KG1 (cell line): Measurements from ENCODE around the gene MACROD1.
"Not testable (repeated sequence)": the region's sequence is repeated elsewhere in the genome, so short reads cannot be mapped to it uniquely, and the experiment has no call there.

Experiments
- DNase-seq: peaks from one replicate; lab custom pipeline; 2025; lab: John Stamatoyannopoulos, UW

MACROD1 gene

DNA sequence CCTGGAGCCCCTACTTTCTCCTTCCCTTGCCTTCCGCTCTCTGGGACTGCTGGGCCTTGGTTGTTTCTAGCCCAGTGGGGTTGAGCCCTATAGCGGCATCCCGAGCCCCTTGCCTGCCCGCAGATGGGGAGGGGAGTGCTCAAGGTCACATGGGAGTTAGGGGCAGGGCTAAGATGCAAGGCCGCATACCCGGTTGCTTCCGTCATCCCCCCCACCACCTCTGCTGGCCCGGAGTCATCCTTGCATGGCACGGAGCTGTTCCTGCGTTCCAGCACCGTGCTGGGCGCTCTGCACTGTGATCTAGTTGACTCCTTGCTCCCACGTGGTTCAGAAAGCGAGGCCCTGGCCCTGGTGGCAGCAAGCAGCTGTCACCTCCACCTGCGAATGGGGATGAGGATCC, 112.2 kb downstream of the MACROD1 start:
- no peak for DNase-seq

DNA sequence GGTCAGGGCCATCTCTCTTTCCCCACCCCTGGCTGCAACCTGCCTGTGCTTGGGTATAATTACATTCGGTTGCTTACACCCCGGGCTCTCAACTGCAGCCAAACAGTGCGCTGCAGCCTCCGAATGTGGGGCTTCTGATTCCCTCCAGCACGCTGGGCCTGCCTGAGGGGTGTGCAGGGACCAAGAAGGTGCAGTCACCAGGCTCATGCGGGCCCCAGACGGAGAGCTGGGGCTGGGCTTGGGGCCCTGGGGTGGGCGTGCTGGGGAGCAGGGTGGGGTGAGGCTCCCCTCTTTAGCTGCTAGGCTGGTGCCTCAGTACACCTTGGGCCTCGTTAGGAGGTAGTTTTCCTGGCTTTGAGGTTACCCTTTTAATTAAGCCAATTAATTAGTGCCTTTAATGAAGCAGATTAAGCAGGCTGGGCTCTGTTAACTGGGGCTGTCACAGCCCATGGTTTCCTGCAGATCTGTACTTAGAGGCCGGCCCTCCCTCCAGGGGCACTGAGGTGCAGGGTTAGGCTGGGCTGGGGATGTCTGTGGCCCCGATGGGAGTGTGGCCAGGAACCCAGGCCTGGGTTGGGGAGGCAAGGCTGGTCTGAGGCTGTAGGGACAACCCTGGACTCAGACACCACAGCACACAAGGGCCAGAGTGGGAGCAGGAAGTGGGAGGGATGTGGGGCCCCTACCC, 112.8 kb downstream of the MACROD1 start:
- no peak for DNase-seq

DNA sequence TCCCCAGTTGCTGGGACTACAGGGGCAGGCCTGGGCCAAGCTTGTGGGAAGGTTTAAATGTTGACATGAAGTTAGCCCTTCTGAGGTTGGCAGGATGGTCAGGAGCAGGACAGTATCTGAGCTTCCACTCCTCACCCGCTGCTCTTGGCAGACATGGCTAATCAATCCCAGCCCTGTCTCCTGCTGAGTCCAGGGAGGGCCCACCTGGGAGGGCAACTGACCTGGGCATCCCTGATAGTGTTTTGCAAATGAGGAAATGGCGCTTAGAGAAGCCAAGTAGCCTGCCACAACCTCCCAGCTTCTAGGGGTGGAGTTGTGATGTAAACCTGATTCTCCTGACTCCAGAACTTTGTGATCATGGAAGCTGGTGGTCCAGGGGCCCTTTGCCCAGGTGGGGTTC, 113.5 kb downstream of the MACROD1 start:
- DNase-seq = no peak

DNA sequence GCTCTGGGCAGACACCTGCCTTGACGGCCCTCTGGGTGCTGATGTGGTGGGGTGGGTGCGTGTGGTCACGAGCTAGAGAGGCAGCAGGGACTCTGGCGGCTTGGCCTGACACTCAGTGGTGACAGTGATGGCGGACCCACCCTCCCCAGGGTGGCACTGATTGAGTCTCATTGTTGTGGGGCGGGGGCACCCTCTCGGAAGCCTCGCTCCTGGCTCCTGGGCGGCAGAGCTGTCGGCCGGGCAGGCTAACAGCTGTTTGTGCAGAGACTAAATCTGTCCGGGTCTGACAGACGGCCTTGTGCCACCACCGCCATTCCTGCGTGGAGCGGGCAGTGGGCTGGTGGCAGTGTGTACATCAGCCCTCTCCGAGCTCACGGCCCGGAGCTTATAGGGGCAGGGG, 114.6 kb downstream of the MACROD1 start:
- DNase-seq = no peak

DNA sequence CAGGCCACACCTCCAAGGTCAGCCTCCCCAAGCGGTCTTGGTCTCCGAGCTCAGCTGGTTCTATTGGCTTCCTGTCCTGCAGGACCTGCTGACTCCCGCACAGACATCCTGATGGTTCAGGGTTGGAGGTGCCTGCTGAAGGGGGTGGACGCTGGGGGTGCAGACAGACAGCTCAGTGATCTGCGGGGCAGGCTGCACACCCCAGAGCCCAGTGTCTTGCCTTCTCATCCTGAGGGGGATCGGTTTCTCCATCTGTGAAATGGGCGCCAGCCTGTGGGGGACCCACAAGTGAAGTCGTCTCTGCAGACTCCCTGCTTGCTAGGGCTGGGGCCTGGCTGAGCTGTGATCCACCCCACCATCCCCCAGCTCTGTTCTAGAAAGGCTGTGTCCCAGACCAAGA, 116.4 kb downstream of the MACROD1 start:
- no peak for DNase-seq

DNA sequence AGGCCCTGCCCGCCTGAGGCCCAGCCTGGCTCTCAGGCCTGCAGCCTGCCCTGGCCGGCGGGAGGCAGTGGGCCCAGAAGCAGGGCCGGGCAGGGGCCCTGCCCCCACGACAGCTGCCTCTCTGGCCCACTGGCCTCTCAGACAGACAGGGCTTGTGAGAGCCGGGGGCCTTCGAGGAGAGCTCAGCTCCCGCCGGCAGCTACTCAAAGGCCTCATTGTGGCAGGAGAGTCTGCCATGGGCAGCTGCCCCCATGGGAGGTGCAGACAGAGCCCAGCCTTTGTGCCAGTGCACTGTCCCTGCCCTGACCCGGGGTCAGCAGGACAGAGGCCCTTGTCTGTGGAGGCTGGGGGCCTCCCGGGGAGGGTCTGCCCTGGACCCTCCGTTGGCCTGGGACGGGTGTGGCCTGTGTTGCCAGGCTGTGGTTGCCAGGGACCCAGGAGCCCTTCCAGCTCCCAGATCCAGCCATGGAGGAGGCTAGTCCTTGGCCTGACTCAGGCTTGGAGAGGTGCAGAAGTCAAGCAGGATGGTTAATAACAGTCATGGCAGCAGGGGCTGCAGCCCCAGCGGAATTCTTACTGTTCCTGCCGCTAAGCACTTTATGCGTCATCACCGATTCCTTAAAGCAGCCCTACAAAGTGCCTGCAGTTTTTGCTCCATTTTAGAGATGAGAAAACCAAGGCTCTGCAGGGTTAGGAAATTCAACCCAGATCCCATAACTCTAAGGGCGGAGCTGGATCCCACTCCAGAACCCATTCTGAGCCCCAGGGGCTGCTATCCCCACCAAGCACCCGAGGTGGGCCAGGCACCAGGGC, 117.7 kb downstream of the MACROD1 start:
- no peak for DNase-seq

DNA sequence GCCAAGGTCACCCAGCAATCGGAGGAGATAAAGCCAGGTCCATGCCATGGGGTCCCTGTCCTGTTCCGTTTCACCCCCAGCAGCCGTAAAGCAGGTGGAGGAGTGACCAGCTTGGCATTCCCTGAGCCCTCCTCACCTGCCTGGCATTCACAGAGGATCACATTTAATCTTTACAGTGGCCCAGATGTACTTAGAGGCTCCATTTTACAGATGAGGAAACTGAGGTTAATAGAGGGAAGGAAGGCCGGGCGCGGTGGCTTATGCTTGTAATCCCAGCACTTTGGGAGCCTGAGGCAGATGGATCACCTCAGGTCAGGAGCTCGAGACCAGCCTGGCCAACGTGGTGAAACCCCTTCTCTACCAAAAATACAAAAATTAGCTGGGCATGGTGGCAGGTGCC, 118.5 kb downstream of the MACROD1 start:
- not testable (repeated sequence) for DNase-seq

DNA sequence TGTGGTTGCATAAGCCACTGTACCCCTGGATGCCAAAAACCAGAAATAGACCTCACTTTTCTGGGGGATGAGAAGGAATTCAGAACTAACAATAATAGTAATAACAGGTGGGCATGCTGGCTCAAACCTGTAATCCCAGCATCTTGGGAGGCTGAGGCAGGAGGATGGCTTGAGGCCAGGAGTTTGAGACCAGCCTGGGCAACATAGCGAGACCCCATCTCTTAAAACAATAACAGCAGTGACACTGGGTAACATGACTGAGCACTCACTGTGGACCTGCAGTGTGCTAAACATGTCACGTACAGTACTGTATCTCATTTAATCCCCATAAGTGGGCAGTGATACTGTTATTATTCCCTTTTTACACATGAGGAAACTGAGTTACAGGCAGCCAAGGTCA, 120.2 kb downstream of the MACROD1 start:
- no peak for DNase-seq

DNA sequence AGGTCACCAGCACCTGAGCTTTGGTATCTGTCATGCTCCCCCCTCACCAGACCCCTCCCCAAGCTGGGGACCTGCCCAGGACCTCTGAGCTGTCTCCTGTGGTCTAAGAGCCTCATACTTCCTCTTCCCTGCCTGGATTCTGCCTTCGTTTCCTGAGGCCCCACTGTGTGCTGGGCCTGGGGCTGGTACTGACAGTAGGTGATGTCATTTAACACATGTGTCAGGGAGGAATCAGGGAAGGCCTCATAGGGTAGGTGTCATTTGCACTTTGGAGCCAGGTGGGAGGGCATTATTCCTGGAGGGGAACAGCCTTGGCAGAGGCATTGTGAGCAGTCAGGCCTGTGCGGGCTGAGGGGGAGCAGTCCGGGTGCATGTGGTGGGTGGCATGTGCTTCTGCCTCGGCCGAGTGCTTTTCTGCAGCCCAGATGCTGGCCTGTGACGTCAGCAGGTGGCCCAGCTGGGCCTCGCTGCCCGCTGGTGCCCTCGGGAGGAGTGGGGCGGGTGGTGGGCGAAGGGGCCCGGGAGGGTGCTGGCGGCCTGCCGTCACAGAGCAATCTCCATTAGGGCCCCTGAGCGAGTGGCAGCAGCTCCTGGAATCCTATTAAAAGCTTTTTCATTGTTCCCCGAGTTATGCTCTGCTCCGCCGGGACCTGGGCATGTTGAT, 121.1 kb downstream of the MACROD1 start:
- DNase-seq = no peak

DNA sequence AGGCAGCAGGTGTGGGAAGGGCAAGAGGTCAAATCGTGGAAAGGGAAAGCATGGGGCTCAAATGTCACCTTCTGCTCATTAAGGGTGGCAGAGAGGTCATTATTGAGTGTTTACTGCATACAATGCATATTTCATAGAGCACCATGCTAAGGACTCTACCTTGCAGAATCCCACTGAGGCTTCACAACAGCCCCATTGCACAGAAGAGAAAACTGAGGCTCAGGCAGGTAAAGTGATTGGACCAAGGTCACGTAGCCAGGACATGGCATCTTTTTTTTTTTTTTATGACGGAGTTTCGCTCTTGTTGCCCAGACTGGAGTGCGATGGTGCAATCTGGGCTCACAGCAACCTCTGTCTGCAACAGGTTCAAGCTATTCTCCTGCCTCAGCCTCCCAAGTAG, 122.4 kb downstream of the MACROD1 start:
- DNase-seq = no peak

DNA sequence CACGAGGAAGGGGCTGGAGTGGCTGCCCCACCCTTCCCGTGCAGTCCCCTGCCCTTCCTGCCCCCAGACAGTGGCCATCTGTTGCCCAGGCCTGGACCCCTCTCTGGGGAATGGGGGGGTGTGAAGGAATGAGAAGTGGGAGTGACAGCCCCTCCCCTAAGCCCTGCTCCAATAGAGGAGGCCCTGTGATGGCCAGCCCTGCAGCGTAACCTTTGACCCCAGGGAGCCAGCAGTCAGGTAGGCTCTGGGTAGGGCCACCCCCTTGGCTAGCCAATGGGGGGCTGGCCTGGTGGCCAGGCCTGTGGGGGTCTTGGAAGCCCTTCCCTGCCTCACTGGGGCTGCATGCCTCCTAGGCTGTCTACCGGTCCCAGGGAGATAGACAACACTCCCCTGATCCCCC, 123.6 kb downstream of the MACROD1 start:
- DNase-seq = no peak

DNA sequence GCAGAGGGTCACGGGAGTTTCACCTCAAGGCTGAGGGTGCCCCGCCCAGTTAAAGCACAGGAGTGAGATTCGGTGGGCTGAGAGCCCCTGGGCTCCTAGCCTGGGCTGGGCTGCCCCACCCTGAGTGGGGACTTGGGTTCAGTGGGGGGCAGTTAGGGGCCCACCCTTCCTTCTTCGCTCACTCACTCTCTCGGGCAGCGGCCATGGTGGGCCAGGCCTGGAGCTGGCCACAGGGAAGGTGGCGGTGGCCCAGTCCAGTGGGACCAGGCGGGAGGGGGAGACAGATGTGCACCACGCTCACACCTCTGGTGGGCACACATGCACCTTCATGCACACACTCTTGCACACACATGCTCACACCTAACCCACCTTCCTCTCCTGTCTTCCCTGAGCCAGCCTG, 124.1 kb downstream of the MACROD1 start:
- DNase-seq = no peak

DNA sequence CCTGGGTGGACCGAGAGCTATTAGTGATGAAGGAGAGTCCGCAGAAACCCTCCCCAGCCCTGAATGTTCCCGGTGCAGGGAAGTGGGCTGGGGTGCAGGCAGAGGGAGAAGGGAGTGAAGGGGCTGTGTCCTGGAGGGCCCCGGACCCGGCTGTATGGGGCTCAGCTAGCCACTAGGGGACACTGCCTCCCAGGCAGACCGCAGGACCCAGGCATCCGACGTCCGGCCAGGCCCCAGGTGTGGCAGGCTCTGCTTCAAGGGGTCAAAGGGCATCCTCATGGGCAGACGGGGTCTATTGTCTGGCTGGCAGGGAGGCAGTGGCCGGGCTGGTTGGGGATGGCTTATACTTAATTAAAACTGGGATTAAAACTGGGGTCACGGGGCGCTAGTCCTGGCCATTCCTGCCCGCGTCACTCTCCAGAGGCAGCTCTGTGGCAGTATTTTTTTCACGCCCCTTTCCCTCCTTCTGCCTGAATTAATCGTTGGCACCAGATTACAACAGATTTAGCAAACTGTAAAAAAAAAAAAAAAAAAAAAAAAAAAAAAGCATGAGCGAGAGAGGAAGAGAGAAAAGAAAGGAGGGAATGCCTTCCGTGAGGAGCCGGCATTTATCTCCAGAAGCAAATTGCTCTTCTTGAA, 125.1 kb downstream of the MACROD1 start:
- no peak for DNase-seq

DNA sequence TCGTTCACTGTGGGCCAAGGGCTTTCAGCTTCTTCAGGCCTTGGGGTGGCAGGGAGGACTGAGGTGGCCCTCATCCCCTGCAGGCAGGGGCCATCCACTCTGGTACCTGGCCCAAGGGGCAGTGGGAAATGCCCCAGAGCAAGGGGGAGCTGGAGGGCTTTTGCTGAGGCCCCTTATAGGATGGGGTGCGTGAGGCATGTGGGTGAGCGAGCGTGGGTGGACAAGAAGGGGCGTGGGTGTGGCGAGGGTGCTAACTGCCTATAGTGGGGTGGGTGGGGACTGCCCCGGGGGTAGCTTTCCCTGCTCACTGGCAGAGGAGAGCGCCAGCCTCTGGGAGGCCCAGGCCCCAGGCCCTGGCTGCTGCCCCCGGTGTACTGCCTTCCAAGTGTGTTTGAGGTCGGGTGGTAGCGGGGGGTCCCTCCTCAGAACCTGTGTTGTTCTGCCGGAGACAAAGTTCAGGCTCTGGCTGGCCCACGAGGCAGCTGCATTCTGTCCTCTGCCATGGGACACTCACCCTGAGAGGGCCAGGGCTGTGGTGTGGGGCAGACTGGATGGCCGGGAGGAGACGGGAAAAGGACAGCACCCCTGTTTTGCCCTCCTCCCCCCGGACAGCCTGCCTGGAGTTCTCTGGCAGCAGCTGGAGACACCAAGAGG, 126.8 kb downstream of the MACROD1 start:
- DNase-seq = no peak

DNA sequence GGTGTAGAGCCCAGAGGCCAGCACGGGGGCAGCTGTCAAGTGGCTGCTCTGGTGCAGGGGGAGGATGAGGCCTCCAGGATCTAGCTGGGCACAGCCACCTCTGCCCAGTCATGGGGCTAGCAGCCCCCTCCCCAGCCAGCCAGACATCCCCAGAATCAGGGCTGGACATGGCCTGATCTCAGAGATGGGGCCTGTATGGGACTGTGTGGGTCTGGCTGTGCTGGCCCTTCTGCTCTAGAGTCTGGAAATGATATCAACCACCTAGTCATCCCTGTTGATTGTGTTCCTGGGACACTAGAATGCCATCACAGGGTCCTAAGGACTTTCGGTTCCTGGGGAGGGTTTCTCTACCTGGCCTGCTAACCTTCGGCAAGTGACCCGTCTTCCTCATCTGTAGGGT, 127.4 kb downstream of the MACROD1 start:
- no peak for DNase-seq

DNA sequence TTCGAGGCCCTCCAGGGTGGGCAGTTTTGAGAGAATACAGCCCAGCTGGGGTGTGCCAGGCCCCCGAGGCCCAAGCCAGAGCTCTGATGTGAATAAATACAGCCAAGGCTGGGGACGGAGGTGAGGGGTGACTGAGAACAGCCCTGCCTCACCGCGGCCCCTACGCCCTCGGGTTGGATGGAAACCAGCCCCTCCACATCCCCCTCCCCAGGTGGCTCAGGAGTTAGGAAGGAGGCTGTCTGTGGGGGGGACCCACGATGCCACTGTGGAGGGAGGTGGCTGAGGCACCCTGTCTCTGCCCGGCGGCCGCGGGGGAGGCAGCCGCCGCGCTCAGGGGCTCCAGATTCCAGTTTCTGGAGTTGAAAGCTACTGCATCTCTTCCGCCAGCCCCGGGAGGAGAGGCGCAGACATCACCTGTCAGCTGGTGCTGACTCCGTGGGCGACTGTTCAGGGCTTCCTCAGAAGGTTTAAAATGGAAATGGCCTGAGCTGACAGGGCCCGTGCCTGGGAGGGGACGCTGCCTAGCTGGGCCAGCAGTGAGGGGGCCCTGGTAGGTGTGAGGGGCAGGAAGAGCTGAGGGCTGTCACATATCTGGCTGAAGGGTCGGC, 128.8 kb downstream of the MACROD1 start:
- DNase-seq = no peak

DNA sequence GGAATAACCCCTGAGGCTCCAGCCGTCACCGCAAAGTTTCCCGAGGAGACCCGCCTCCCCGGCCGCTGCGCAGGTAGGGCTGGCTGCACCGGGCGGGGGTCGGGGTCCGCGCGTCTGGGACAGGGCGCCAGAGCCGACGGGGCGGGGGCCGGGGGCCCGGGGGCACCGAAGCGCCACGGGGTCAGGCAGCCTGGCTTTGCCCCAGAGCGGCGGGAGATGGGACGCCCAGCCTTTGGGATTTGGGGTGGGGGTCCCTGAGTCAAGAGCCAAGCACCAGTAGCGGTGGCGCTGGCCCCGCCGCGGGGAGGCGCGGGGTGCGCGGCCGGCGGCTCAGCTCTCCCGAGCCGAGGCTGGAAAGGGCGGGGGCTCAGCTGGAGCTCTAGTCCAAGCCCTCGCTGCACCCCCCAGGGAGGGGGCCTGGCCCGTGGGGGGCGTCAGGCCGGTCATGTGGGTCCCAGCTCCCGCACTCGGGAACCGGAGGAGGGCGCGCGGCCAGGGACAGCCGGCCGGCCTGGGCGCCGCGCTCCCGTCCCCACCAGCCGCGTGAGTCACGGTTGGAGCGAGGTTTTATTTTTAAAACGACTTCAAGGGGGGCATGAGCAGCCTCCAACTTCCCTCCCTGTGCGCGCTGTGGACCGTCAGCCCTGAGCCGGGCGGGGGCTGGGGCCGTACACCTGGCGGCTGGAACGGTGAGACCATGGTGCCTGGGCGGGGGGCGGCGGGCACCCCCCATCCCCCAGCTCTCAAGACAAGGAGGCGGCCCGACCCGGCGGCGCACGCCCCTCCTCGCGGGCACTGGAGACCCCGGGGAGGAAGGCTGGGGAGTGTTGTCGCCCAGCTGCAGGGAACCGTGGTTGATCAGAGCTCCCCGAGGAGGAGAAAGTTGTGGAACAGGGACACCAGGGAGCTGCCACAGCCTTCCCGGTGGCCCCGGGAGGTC, 129.6 kb downstream of the MACROD1 start:
- DNase-seq = peak; percentile 25

DNA sequence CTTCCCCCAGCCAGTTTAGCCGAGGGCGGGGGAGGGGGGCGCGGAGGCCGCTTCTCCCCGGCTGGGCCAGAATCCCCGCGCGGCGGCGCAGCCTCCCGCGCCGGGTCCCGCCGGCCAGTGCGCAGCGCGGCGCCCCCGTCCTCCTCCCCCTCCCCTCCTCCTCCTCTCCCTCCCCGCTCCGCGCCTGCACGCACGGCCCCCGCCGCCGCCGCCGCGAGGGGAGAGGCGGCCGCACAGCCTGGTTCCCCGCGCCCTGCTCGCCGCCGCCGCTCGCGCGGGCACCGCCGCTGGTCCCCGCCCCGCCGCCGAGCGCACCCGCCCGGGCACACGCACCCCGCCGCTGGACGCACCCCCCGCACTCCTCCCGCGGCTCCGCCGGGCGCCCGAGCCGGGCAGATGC, 130.3 kb downstream of the MACROD1 start, which contains the start of gene FLRT1:
Gene FLRT1, plus strand, starts transcription at position 356 of the 400 bp plus-strand sequence. CDS start 80,337 bp downstream, outside the sequence.
- DNase-seq = no peak

DNA sequence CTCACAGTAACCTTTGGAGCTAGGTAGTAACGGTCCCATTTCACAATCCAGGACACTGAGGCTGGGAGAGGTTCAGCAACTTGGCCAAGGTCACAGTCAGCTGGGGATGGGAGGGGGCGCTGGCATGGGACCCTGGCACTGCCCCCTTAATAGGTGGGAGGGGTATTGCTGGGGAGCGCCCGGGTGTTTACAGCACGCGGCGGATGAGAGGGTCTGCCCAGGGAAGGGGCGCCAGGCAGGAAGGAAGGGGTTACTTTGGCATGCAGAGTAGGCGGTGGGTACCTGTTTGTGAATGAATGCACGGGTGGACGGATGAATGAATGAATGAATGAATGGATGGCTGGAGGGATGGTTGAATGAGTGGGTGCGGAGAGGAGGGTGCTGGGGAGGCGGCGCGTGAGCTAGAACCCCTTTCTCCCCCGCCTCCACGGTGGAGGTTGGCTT, 130.8 kb downstream of the MACROD1 start:
- DNase-seq = no peak

DNA sequence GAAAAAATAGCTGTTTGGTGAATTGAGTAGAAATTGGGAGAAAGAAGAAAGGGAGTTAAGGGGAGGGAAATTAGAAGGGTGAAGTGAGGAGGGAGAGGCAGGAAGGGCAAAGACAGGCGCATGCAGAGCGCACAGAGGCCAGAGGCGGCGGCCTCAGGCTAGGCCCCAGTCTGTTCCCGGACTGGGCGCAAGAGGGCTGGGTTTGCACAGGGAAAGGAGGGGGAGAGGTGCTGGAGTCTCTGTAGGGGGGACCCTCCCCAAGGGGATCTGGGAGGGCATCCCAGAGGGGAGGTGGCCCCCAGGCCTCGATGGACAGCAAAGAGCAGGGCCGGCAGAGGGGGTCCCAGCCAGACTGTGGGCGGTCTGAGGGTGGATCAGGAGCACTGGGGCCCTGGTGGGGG, 131.5 kb downstream of the MACROD1 start:
- DNase-seq = no peak
